Activated T-cell treated with anti-CD3 and anti-CD28 coated beads for 4 hours (primary cell): ENCODE measurements around the gene ZNF189.

Experiments used
- DNase-seq: peaks from one replicate; pipeline ENCODE4 v3.0.0-alpha.2; 2020

Gene ZNF189

GRCh38 chr9:101398068-101398929 lies at the start of gene ZNF189, which contains the start of gene MRPL50:
TSS of gene ZNF189 (plus strand) at chr9:101398851. CDS start at chr9:101399157, 306 bp downstream.
TSS of gene MRPL50 (minus strand) at chr9:101398618. CDS start at chr9:101398592, 26 bp downstream.
- DNase-seq: peak; percentile 94

GRCh38 chr9:101350285-101350684 lies 48.4 kb upstream of the ZNF189 start:
- no peak for DNase-seq

GRCh38 chr9:101352892-101353463 lies 45.7 kb upstream of the ZNF189 start:
- no peak for DNase-seq

- no peak for DNase-seq
Measured at GRCh38 chr9:101353683-101354082, 45.0 kb upstream of the ZNF189 start.

GRCh38 chr9:101354143-101354764 lies 44.4 kb upstream of the ZNF189 start:
- DNase-seq: no peak

- no peak for DNase-seq
Measured at GRCh38 chr9:101354765-101355708, 43.6 kb upstream of the ZNF189 start.

- DNase-seq: no peak
Measured at GRCh38 chr9:101356619-101357018, 42.0 kb upstream of the ZNF189 start.

- no peak for DNase-seq
Measured at GRCh38 chr9:101359679-101360078, 39.0 kb upstream of the ZNF189 start.

GRCh38 chr9:101360647-101361046 lies 38.0 kb upstream of the ZNF189 start:
- DNase-seq: no peak

- DNase-seq: no peak
Measured at GRCh38 chr9:101362450-101362849, 36.2 kb upstream of the ZNF189 start.

GRCh38 chr9:101365181-101365580 lies 33.5 kb upstream of the ZNF189 start:
- DNase-seq: no peak

GRCh38 chr9:101366038-101366756 lies 32.5 kb upstream of the ZNF189 start:
- no peak for DNase-seq

GRCh38 chr9:101367323-101367722 lies 31.3 kb upstream of the ZNF189 start:
- no peak for DNase-seq

GRCh38 chr9:101369286-101369685 lies 29.4 kb upstream of the ZNF189 start:
- DNase-seq: no peak

GRCh38 chr9:101369884-101370531 lies 28.6 kb upstream of the ZNF189 start:
- no peak for DNase-seq

- no peak for DNase-seq
Measured at GRCh38 chr9:101371813-101372212, 26.8 kb upstream of the ZNF189 start.

GRCh38 chr9:101372327-101373118 lies 26.1 kb upstream of the ZNF189 start:
- no peak for DNase-seq

GRCh38 chr9:101375546-101375945 lies 23.1 kb upstream of the ZNF189 start:
- DNase-seq: no peak

GRCh38 chr9:101376111-101376848 lies 22.4 kb upstream of the ZNF189 start:
- DNase-seq: no peak

- no peak for DNase-seq
Measured at GRCh38 chr9:101380295-101380694, 18.4 kb upstream of the ZNF189 start.
